Kidney (tissue), 14 donors: ENCODE data around the gene TUFM. TPM values are rescaled to one million over a fixed set of nuclear protein-coding genes. Genes with fewer than 3 reads are reported as not detected.

Experiments used
- DNase-seq, 5 donors: peaks; one replicate each; pipeline ENCODE4 v3.0.0-alpha.2; 2013 to 2020
- FAIRE-seq: peaks from 2 replicates; lab custom pipeline; 2012; peaks lifted over from hg19 to GRCh38; lab: Jason Lieb, UNC
- H3K27ac ChIP-seq, 2 donors: one replicate each; pipeline ENCODE4 v1.7.0; 2013; ENCODE audit warnings: low read depth in 2 of 2, low read length in 2 of 2, inconsistent platforms in 1 of 2
- H3K27me3 ChIP-seq: one replicate; pipeline ENCODE4 v1.7.1; 2013; ENCODE audit warnings: low read length, inconsistent platforms; ENCODE audit not compliant: control insufficient read depth, insufficient read depth
- H3K36me3 ChIP-seq, 3 donors: one replicate each; pipeline versions ENCODE4 v1.7.0 to v1.7.1; 2013; ENCODE audit warnings: low read length in 3 of 3, control low read depth in 1 of 3, inconsistent platforms in 1 of 3; ENCODE audit not compliant: insufficient read depth in 3 of 3, control insufficient read depth in 2 of 3
- H3K4me1 ChIP-seq, 3 donors: one replicate each; pipeline versions ENCODE4 v1.7.0 to v1.7.1; 2013; ENCODE audit warnings: low read length in 3 of 3, inconsistent platforms in 1 of 3, low read depth in 1 of 3; ENCODE audit not compliant: control insufficient read depth in 2 of 3, insufficient read depth in 2 of 3
- H3K4me3 ChIP-seq, 3 donors: one replicate each; pipeline versions ENCODE4 v1.7.0 to v1.8.1; 2013; ENCODE audit warnings: low read length in 3 of 3, control low read depth in 1 of 3, inconsistent platforms in 1 of 3
- H3K9ac ChIP-seq, 3 donors: one replicate each; pipeline versions ENCODE4 v1.7.0 to v1.7.1; 2013; ENCODE audit warnings: low read length in 3 of 3, control low read depth in 1 of 3, inconsistent platforms in 1 of 3
- H3K9me3 ChIP-seq, 3 donors: one replicate each; pipeline versions ENCODE4 v1.7.0 to v1.7.1; 2013; ENCODE audit warnings: low read length in 3 of 3, control low read depth in 1 of 3, inconsistent platforms in 1 of 3; ENCODE audit not compliant: control insufficient read depth in 2 of 3, insufficient read depth in 1 of 3
- intact Hi-C: fragments of 100-400 bp; cut with DNase I; formaldehyde crosslinking; loops from one replicate; pipeline ENCODE4 v1.11.1; 2022
- polyA plus RNA-seq: library from polyadenylated mRNA; stranded (reverse); fragments of 350-450 nt; fragmentation: Illumina TruSeq; extraction: RNeasy Lipid Tissue Mini Kit (QIAGEN cat#74804); gene quantifications from one replicate; pipeline ENCODE4 v1.2.3, GENCODE V29; 2014; ENCODE audit warnings: low read depth, low replicate concordance; ENCODE audit not compliant: insufficient read depth
- total RNA-seq: library from RNA; stranded (reverse); fragmentation: NEBNext Ultra II Directional; extraction: Animal tissue kit (Norgen Biotek cat#: 25700); gene quantifications from one replicate; pipeline ENCODE4 v1.2.1, GENCODE V29; 2021
- TF ChIP-seq, protein P1 (sequence below): IDR thresholded peaks from 3 replicates; pipeline ENCODE4 v1.5.1; 2012; ENCODE audit warnings: mild to moderate bottlenecking, moderate library complexity, borderline replicate concordance; ENCODE audit not compliant: insufficient read depth; ENCODE audit errors: extremely low read depth
- donor health status: control.
- donor health status: control.
- donor health status: control.
- donor health status: control.
- donor health status: control.
- donor health status: DM: yes; HTN: yes; CAD: no.
- donor health status: Normal renal cell carcinoma (clear cell type).

The TUFM gene
- total and polyA plus RNA-seq, 2 donors from 2014 or later: 146 to 443 TPM

DNA sequence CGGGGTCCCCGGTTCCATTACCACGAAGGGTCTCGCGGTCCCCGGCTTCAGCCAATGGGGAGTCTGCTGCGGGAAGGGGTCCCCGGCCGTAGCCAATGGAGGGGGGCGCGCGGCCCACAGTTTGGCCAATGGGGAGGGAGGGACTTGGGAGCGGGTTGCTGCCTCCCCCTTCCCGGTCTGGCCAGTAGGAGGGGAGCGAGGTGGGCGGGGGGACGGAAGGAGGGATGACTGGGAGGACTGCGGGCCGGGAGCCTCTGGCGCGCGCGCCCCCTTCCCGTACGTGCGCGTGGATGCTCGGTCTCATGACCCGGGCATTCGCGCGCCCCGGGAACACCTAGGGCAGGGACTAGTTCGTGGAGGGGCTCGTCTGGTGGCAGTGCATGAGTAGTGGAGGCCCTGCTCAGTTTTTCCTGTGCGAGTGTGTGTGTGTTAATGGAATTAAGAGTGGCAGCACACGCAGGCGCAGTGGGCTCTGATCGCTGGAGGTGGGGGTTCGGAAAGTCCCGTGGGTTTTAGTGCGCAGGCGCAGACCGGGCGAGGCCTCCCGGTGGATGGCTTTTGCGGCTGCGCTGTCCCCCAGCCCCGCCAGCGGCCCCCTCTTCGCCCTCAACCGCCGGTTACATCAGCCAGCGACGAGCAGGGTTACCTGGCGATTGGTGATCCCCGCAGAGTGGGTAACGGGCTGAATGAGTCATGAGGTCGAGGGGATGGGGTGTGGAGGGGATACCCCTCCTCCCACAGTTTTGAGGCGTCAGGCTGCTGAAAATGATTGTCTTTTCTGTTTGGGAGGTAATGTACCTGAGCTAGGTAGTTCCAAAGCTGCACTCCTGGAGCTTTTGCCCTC lies 22.1 kb downstream of the TUFM start:
- FAIRE-seq: no peak

DNA sequence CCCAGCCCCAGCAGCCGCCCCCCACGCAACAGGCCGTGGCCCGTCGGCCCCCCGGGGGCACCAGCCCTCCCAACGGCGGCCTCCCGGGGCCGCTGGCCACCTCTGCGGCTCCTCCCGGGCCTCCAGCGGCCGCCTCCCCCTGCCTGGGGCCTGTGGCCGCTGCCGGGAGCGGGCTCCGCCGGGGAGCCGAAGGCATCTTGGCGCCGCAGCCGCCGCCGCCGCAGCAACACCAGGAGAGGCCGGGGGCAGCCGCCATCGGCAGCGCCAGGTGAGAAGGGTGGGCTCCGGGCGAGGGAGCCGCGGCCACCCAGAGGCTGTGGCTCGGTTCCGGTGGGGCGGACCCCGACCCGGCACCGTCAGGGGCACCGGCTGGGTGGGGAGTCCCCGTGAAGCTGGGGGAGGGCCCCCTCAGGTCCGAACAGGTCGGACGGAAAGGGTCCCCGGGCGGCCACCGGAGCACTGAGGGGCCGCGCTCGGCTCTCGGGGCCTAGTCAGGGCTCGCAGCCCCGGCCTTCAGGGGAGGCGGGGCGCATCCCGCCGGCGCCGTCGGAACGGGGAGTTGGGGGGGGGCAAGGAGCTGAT lies 22.8 kb downstream of the TUFM start:
- H3K36me3 ChIP-seq: peaks cover 10 to 27% (median 11%) of the 10 kb centered on the region in 3 donors
- H3K27ac ChIP-seq: peak overlapping the region; percentile 98
- TF ChIP-seq, protein P1, sequence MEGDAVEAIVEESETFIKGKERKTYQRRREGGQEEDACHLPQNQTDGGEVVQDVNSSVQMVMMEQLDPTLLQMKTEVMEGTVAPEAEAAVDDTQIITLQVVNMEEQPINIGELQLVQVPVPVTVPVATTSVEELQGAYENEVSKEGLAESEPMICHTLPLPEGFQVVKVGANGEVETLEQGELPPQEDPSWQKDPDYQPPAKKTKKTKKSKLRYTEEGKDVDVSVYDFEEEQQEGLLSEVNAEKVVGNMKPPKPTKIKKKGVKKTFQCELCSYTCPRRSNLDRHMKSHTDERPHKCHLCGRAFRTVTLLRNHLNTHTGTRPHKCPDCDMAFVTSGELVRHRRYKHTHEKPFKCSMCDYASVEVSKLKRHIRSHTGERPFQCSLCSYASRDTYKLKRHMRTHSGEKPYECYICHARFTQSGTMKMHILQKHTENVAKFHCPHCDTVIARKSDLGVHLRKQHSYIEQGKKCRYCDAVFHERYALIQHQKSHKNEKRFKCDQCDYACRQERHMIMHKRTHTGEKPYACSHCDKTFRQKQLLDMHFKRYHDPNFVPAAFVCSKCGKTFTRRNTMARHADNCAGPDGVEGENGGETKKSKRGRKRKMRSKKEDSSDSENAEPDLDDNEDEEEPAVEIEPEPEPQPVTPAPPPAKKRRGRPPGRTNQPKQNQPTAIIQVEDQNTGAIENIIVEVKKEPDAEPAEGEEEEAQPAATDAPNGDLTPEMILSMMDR: no peak
- peak overlapping the region in 2 of 3 donors; percentile 67 to 89 for H3K9ac ChIP-seq
- DNase-seq (no peak), FAIRE-seq (no peak)
- intact Hi-C loops: no loop called here
- peaks cover 0 to 14% (median 0%) of the 10 kb centered on the region in 3 donors for H3K4me1 ChIP-seq
- no peaks in the 10 kb centered on the region for H3K27me3 ChIP-seq
- no peaks in the 10 kb centered on the region for H3K9me3 ChIP-seq
- peak overlapping the region; percentile 38 to 85 (median 78) for H3K4me3 ChIP-seq

More for the DNA sequence above, 22.1 kb downstream of the TUFM start:
- peaks cover 10 to 30% (median 11%) of the 10 kb centered on the region in 3 donors for H3K36me3 ChIP-seq
- peak; percentile 98 to 99 (median 99) for DNase-seq
- H3K4me1 ChIP-seq: peaks cover 0 to 14% (median 0%) of the 10 kb centered on the region in 3 donors
- H3K27me3 ChIP-seq: no peaks in the 10 kb centered on the region
- intact Hi-C loops: no loop called here
- TF ChIP-seq, protein P1: peak; percentile 14
- H3K4me3 ChIP-seq: peak overlapping the region; percentile 77 to 85 (median 78)
- H3K27ac ChIP-seq: peak overlapping the region; percentile 98
- H3K9me3 ChIP-seq: no peaks in the 10 kb centered on the region
- peak overlapping the region; percentile 64 to 93 (median 89) for H3K9ac ChIP-seq

DNA sequence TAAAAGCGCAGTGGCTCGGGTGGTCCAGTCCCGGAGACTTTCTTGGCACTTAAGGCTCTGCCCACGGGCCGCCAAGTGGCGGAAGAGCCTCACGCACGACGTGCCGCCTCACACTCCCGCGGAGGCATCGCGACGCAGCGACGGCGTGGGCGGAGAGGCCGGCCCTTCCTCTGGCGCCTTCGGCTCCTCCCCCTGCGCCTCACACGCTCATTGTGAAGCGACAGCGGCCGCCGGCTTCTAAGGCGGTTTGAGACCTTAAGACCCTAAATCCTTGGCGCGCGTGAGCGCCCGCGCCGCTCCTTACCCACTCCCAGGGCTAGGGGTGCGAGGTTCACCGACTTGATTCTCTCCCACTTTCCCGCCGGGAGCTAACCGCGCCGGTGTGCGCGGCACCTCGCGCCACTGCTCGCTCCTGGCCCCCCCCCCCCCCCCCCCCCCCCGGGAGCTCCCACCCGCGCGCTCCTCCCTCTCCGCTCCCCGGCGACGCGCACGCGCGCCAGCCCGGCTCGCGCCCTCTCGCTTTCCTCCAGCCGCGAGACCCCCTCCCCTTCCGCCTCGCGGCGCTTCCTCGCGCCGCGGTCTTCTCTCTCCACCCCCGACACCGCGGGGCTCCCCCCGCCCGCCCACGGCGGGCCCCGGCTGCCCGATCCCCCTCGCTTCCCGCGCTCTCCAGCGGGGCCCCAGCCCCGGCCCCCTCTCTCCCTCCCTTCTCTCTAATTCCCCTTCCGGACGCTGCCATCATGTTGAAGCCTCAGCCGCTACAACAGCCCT lies 23.4 kb downstream of the TUFM start, which contains the start of gene ATXN2L:
ATXN2L (plus strand) TSS at position 480 of the 771 bp plus-strand sequence; CDS start at position 741, 261 bp downstream.
- intact Hi-C loops: no loop called here
- Histone ChIP-seq H3K36me3 (peaks cover 9 to 24% (median 9%) of the 10 kb centered on the region in 3 donors), H3K27ac (peak within 1 kb of the TSS; percentile 98), H3K27me3 (no peaks in the 10 kb centered on the region), H3K4me3 (peak within 1 kb of the TSS; percentile 65 to 85 (median 78)), H3K9ac (peak within 1 kb of the TSS; percentile 22 to 89 (median 67)), H3K4me1 (peaks cover 0 to 14% (median 0%) of the 10 kb centered on the region in 3 donors), H3K9me3 (no peaks in the 10 kb centered on the region)
- DNase-seq (peak; percentile 95 to 99 (median 97)), FAIRE-seq (no peak)
- TF ChIP-seq, protein P1: no peak
